Measurements from ENCODE around the gene CRIM1. TPM values are rescaled to one million over a fixed set of nuclear protein-coding genes. Genes with fewer than 3 reads are reported as not detected.
"Not testable (repeated sequence)": the region's sequence is repeated elsewhere in the genome, so short reads cannot be mapped to it uniquely, and the experiment has no call there.

The CRIM1 gene
- total RNA-seq, 1 donor, result 949 TPM

- H3K4me3 ChIP-seq (ENCODE audit: low read depth, low read length), result peak overlapping the region; percentile 86
- TF ChIP-seq, protein P1, sequence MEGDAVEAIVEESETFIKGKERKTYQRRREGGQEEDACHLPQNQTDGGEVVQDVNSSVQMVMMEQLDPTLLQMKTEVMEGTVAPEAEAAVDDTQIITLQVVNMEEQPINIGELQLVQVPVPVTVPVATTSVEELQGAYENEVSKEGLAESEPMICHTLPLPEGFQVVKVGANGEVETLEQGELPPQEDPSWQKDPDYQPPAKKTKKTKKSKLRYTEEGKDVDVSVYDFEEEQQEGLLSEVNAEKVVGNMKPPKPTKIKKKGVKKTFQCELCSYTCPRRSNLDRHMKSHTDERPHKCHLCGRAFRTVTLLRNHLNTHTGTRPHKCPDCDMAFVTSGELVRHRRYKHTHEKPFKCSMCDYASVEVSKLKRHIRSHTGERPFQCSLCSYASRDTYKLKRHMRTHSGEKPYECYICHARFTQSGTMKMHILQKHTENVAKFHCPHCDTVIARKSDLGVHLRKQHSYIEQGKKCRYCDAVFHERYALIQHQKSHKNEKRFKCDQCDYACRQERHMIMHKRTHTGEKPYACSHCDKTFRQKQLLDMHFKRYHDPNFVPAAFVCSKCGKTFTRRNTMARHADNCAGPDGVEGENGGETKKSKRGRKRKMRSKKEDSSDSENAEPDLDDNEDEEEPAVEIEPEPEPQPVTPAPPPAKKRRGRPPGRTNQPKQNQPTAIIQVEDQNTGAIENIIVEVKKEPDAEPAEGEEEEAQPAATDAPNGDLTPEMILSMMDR (IDR thresholded peaks at IDR 0.05; ENCODE audit: insufficient read depth, low read depth, low read length), result peak; percentile 57
- peak; percentile 82 for DNase-seq (ENCODE audit: low read depth)
Measured at GRCh38 chr2:36357847-36358659, 2.5 kb downstream of the CRIM1 start.

- H3K4me3 ChIP-seq (ENCODE audit: low read depth, low read length), result peak overlapping the region; percentile 86
- no peak for DNase-seq (ENCODE audit: low read depth)
- TF ChIP-seq, protein P1 (IDR thresholded peaks at IDR 0.05; ENCODE audit: insufficient read depth, low read depth, low read length), result peak; percentile 38
Measured at GRCh38 chr2:36359067-36359466, 3.5 kb downstream of the CRIM1 start.

DNA sequence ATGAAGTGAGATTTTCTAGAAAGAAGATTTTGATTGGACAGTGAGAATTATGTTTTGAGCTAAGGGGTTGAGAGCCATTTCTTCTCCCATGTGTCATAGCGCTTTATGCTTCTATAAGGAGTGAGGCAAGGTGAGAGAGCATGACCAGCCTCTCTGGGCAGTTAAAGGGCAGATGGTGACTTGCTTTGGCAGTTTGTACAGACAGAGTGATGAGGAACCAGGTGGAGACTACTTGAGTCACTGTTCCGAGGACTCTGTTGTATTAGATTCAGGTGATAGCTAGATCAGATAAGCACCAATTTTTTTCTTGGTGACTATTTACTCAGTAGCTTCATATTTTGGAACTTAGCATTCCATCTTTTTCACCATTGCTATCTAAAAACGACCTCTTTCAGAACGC, 4.5 kb downstream of the CRIM1 start:
- TF ChIP-seq, protein P1 (IDR thresholded peaks at IDR 0.05; ENCODE audit: insufficient read depth, low read depth, low read length), result no peak
- no peak for DNase-seq (ENCODE audit: low read depth)
- peak overlapping the region; percentile 25 for H3K4me3 ChIP-seq (ENCODE audit: low read depth, low read length)

- no peak overlapping the region for H3K4me3 ChIP-seq (ENCODE audit: low read depth, low read length)
- TF ChIP-seq, protein P1 (IDR thresholded peaks at IDR 0.05; ENCODE audit: insufficient read depth, low read depth, low read length), result no peak
Measured at GRCh38 chr2:36360834-36361233, 5.3 kb downstream of the CRIM1 start.

DNA sequence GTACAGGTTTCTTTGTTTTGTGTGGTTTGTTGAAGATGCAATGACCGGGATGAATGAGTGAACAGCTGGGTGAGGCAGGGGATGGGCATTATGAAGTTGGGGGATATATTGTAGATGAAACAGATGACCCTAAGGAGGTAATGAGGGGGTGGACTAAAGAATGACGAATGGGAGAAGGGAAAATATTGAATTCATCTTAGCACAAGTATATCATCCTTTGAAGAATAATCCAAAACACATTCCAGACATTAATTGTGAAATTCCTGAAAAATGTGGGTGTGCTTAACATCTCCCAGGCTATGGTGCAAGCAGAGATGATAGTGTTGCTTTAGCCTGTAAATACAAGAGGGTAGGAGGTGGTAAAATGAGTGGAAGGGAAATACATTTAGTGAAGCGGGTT, 5.8 kb downstream of the CRIM1 start:
- TF ChIP-seq, protein P1 (IDR thresholded peaks at IDR 0.05; ENCODE audit: insufficient read depth, low read depth, low read length), result no peak
- H3K4me3 ChIP-seq (ENCODE audit: low read depth, low read length), result no peak overlapping the region
- DNase-seq (ENCODE audit: low read depth), result peak; percentile 69

More at GRCh38 chr2:36360834-36361233, 5.3 kb downstream of the CRIM1 start:
- no peak for DNase-seq (ENCODE audit: low read depth)

GRCh38 chr2:36362291-36362690, 6.7 kb downstream of the CRIM1 start:
- H3K4me3 ChIP-seq (ENCODE audit: low read depth, low read length), result peak overlapping the region; percentile 1
- DNase-seq (ENCODE audit: low read depth), result peak; percentile 52
- TF ChIP-seq, protein P1 (IDR thresholded peaks at IDR 0.05; ENCODE audit: insufficient read depth, low read depth, low read length), result no peak

GRCh38 chr2:36363085-36363484, 7.5 kb downstream of the CRIM1 start:
- not testable (repeated sequence) for DNase-seq (ENCODE audit: low read depth)

More at GRCh38 chr2:36363085-36363484, 7.5 kb downstream of the CRIM1 start:
- H3K4me3 ChIP-seq (ENCODE audit: low read depth, low read length), result not testable (repeated sequence)

Data from fibroblast of villous mesenchyme (primary cell).